Mammary epithelial cell (primary cell): ENCODE results near the gene NAV3.

Source experiments
- EZH2 ChIP-seq: IDR thresholded peaks from 2 replicates; pipeline ENCODE4 v1.6.1; 2012; ENCODE audit warnings: low read length, inconsistent platforms, borderline replicate concordance
- TF ChIP-seq, protein P1 (sequence below), 2 donors: IDR thresholded peaks in 1 of 2; conservative IDR thresholded peaks in 1 of 2; 2 replicates each; pipeline ENCODE4 v1.5.1; 2011 to 2012; ENCODE audit warnings: inconsistent platforms in 2 of 2, low read length in 2 of 2, mild to moderate bottlenecking in 2 of 2, control low read depth in 1 of 2, low read depth in 1 of 2; ENCODE audit not compliant: insufficient read depth in 1 of 2; ENCODE audit errors: extremely low read depth in 1 of 2

DNA sequence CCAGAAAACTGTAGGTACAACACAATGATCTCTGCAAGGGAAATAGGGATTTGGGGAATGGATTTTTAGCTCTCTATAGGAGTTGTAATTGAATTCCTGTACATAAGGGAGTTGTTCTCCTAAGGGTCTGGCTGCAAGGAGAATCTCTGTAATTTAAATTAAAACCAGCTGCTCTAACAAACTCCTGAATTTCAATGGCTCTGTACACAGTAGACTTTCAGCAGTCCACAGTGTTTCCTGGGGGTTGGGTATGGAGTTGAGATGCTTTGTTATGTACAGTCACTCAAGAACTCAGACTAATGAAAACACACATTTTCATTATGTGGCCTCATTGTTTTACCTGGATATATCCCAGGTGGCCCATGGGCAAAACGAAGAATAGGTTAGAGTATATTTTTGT, 93.2 kb downstream of the NAV3 start:
- TF ChIP-seq, protein P1, sequence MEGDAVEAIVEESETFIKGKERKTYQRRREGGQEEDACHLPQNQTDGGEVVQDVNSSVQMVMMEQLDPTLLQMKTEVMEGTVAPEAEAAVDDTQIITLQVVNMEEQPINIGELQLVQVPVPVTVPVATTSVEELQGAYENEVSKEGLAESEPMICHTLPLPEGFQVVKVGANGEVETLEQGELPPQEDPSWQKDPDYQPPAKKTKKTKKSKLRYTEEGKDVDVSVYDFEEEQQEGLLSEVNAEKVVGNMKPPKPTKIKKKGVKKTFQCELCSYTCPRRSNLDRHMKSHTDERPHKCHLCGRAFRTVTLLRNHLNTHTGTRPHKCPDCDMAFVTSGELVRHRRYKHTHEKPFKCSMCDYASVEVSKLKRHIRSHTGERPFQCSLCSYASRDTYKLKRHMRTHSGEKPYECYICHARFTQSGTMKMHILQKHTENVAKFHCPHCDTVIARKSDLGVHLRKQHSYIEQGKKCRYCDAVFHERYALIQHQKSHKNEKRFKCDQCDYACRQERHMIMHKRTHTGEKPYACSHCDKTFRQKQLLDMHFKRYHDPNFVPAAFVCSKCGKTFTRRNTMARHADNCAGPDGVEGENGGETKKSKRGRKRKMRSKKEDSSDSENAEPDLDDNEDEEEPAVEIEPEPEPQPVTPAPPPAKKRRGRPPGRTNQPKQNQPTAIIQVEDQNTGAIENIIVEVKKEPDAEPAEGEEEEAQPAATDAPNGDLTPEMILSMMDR (conservative IDR thresholded peaks at IDR 0.05 in 1 of 2, IDR thresholded peaks at IDR 0.05 in 1 of 2; ENCODE audit: extremely low read depth in 1 of 2, insufficient read depth in 1 of 2, low read depth in 1 of 2, low read length in 2 of 2): no peak
- no peak for TF ChIP-seq EZH2
